ENCODE measurements around the gene TDO2.
"Not testable (repeated sequence)": the region's sequence is repeated elsewhere in the genome, so short reads cannot be mapped to it uniquely, and the experiment has no call there.

TDO2 gene

DNA sequence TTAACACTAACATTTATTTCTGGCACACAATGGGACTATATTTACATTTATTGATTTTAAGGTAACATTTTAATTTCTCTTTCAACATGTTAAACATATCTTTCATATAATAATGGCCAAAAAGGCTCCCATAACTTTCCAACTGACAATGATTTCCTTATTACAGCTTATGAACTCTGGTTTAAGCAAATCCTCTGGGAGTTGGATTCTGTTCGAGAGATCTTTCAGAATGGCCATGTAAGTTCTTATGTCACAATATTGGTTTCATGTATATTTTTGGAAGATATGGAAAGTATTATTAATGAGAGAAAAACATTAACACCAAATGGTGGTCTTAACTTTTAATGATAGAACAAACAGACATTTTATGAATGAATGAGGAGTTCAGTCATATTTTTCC lies 4.1 kb downstream of the TDO2 start:
- Histone ChIP-seq H3K9me3 (ENCODE audit: control insufficient read depth in 2 of 2, low read length in 2 of 2) (no peaks in the 10 kb centered on the region), H3K4me3 (ENCODE audit: low read length in 2 of 2) (no peak overlapping the region), H3K27ac (ENCODE audit: low read length) (no peak overlapping the region), H3K36me3 (ENCODE audit: control insufficient read depth in 2 of 2, insufficient read depth in 2 of 2, low read length in 2 of 2) (no peaks in the 10 kb centered on the region), H3K27me3 (ENCODE audit: control insufficient read depth in 1 of 2, insufficient read depth in 2 of 2, low read length in 2 of 2) (no peaks in the 10 kb centered on the region), H3K9ac (ENCODE audit: low read length in 2 of 2) (no peak overlapping the region), H3K4me1 (ENCODE audit: control insufficient read depth, insufficient read depth, low read length) (no peaks in the 10 kb centered on the region)

DNA sequence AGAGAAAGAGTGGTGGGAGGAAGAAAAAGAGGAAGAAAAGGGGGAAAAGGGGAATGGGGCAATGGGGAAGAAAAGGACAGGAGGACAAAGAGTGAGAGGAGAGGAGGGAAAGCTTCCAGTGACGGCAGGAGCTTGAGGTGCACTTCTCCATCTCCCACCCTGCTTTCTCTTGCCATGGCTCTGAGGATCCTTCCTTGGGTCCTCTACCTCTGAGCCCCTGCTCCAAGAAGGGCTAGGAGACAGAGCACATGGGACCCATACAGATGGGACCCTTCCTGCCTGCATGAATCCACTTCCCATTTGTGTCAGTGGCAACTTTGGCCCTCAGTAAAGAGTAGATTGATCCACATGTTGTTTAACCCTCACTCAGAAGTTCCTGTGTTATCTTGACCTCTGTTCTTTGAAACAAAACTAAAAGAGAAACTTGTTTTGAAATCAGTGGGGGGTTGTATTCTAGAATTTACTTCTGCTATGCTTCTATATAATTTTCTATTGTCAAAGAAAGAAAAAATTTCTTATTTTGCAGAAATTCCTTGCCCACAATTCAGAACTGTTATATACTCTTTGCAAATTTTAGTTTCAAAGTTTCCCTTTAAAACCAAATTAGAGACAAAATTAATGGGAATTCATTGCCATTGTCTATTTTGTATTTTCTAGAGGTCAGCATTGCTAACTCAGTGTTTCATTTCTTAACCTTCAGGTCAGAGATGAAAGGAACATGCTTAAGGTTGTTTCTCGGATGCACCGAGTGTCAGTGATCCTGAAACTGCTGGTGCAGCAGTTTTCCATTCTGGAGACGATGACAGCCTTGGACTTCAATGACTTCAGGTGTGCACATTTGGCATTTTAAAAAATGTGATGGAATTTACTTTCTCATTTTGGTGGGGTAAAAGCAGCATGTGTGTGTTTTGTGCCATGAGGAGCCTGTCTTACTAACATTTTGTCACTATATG lies 5.0 kb downstream of the TDO2 start:
- H3K27me3 ChIP-seq (ENCODE audit: control insufficient read depth in 1 of 2, insufficient read depth in 2 of 2, low read length in 2 of 2) = no peaks in the 10 kb centered on the region
- H3K9ac ChIP-seq (ENCODE audit: low read length in 2 of 2) = no peak overlapping the region
- H3K4me1 ChIP-seq (ENCODE audit: control insufficient read depth, insufficient read depth, low read length) = no peaks in the 10 kb centered on the region
- H3K9me3 ChIP-seq (ENCODE audit: control insufficient read depth in 2 of 2, low read length in 2 of 2) = no peaks in the 10 kb centered on the region
- no peaks in the 10 kb centered on the region for H3K36me3 ChIP-seq (ENCODE audit: control insufficient read depth in 2 of 2, insufficient read depth in 2 of 2, low read length in 2 of 2)
- H3K4me3 ChIP-seq (ENCODE audit: low read length in 2 of 2) = no peak overlapping the region
- H3K27ac ChIP-seq (ENCODE audit: low read length) = no peak overlapping the region

DNA sequence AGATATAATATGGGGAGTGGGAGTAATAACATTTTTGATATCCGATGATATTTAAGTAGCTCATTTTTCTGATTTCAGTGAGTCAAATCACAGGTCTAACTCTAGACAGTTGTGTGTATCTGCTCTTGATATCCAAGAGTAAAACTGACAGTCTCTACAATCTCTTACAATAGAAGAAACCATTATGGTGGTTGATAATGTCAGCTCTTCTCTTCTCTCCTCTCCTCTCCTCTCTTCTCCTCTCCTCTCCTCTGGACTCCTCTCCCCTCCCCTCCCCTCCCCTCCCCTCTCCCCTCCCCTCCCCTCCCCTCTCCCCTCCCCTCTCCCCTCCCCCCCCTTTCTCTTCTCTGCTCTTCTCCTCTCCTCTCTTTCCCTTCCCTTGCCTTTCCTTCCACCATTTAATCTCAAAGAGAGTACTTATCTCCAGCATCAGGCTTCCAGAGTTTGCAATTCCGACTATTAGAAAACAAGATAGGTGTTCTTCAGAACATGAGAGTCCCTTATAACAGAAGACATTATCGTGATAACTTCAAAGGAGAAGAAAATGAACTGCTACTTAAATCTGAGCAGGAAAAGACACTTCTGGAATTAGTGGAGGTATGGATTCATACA lies 6.2 kb downstream of the TDO2 start:
- Histone ChIP-seq H3K9ac (ENCODE audit: low read length in 2 of 2) (no peak overlapping the region), H3K36me3 (ENCODE audit: control insufficient read depth in 2 of 2, insufficient read depth in 2 of 2, low read length in 2 of 2) (no peaks in the 10 kb centered on the region), H3K27ac (ENCODE audit: low read length) (no peak overlapping the region), H3K4me3 (ENCODE audit: low read length in 2 of 2) (no peak overlapping the region), H3K4me1 (ENCODE audit: control insufficient read depth, insufficient read depth, low read length) (no peaks in the 10 kb centered on the region), H3K27me3 (ENCODE audit: control insufficient read depth in 1 of 2, insufficient read depth in 2 of 2, low read length in 2 of 2) (no peaks in the 10 kb centered on the region), H3K9me3 (ENCODE audit: control insufficient read depth in 2 of 2, low read length in 2 of 2) (no peaks in the 10 kb centered on the region)

DNA sequence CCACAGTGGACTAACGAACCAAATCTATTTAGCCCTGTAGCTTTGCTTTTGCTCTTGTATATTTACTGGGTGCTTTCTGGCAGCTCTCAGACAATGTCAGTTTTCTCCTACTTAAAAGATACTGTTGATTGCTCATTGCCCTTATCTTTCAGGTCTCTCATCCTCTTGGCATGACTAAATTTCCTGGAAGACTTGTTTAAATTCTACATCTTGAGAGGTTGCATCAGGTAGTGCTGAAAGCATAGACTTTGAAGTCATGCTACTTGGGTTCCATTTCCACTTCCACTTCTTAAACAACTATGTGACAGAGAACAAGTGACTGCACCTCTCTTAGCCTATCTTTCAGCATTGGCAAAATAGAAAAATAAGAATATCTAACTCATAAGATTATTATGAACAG lies 8.4 kb downstream of the TDO2 start:
- H3K27ac ChIP-seq (ENCODE audit: low read length) = no peak overlapping the region
- H3K27me3 ChIP-seq (ENCODE audit: control insufficient read depth in 1 of 2, insufficient read depth in 2 of 2, low read length in 2 of 2) = no peaks in the 10 kb centered on the region
- H3K9ac ChIP-seq (ENCODE audit: low read length in 2 of 2) = no peak overlapping the region

DNA sequence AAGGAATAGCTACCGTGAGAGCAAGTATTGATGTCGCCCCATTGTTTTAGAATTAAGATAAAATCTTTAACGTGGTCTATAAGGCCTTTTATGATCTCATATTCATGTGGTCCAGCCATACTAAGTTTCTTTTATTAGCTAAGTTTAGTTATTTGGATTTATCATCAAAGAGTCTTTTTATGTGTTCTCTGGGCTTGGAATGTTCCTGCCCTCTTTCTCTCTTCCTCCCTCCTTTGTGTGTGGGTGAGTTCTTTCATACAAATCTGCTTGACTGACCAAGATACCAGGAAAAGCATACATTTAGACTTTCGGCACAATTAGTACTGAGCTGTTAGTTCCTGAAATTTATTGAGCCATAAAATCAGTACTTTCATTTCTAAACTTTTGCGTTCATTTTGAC lies 11.3 kb downstream of the TDO2 start:
- Histone ChIP-seq H3K9me3 (ENCODE audit: control insufficient read depth in 2 of 2, low read length in 2 of 2) (no peaks in the 10 kb centered on the region), H3K4me1 (ENCODE audit: control insufficient read depth, insufficient read depth, low read length) (no peaks in the 10 kb centered on the region), H3K27me3 (ENCODE audit: control insufficient read depth in 1 of 2, insufficient read depth in 2 of 2, low read length in 2 of 2) (no peaks in the 10 kb centered on the region), H3K27ac (ENCODE audit: low read length) (no peak overlapping the region), H3K4me3 (ENCODE audit: low read length in 2 of 2) (no peak overlapping the region), H3K9ac (ENCODE audit: low read length in 2 of 2) (no peak overlapping the region), H3K36me3 (ENCODE audit: control insufficient read depth in 2 of 2, insufficient read depth in 2 of 2, low read length in 2 of 2) (no peaks in the 10 kb centered on the region)

More for the DNA sequence above, 8.4 kb downstream of the TDO2 start:
- no peak overlapping the region for H3K4me3 ChIP-seq (ENCODE audit: low read length in 2 of 2)
- H3K36me3 ChIP-seq (ENCODE audit: control insufficient read depth in 2 of 2, insufficient read depth in 2 of 2, low read length in 2 of 2) = no peaks in the 10 kb centered on the region
- H3K9me3 ChIP-seq (ENCODE audit: control insufficient read depth in 2 of 2, low read length in 2 of 2) = no peaks in the 10 kb centered on the region
- H3K4me1 ChIP-seq (ENCODE audit: control insufficient read depth, insufficient read depth, low read length) = no peaks in the 10 kb centered on the region

DNA sequence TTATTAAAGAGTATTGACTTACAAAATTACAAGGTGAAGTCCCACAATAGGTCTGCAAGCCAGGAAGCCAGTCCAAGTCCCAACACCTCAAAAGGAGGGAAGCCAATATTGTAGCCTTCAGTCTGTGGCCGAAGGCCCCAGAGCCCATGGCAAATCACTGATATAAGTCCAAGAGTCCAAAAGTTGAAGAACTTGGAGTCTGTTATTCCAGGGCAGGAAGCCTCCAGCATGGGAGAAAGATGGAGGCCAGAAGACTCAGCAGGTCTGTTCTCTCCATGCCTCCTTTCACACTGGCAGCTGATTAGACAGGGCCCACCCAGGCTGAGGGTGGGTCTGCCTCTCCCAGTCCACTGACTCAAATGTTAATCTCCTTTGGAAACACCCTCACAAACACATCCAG lies 18.1 kb downstream of the TDO2 start:
- H3K27me3 ChIP-seq (ENCODE audit: control insufficient read depth in 1 of 2, insufficient read depth in 2 of 2, low read length in 2 of 2) = no peaks in the 10 kb centered on the region
- peaks cover 2 to 5% of the 10 kb centered on the region in 2 donors for H3K36me3 ChIP-seq (ENCODE audit: control insufficient read depth in 2 of 2, insufficient read depth in 2 of 2, low read length in 2 of 2)
- no peak overlapping the region for H3K27ac ChIP-seq (ENCODE audit: low read length)
- no peak overlapping the region for H3K9ac ChIP-seq (ENCODE audit: low read length in 2 of 2)
- H3K9me3 ChIP-seq (ENCODE audit: control insufficient read depth in 2 of 2, low read length in 2 of 2) = no peaks in the 10 kb centered on the region
- no peak overlapping the region for H3K4me3 ChIP-seq (ENCODE audit: low read length in 2 of 2)
- H3K4me1 ChIP-seq (ENCODE audit: control insufficient read depth, insufficient read depth, low read length) = no peaks in the 10 kb centered on the region

DNA sequence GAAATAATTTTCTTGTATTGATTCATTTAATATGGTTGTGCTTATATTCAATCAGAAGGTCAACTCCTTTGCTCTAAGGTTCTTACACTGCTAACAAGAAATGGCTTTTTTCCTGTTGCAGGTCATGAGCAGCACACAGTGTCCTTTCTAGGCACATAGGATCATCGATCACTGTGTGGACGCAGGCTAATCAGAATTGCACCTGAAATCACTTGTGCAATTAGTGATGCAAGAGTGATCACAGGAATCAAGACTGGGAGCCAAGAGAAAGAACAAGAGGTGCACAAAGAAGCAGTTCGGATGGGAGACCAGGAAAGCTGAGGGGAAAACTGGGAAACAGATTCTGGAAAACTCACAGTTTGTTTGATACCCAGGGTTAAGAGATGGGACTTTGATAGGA lies 21.1 kb downstream of the TDO2 start:
- Histone ChIP-seq H3K9me3 (ENCODE audit: control insufficient read depth in 2 of 2, low read length in 2 of 2) (no peaks in the 10 kb centered on the region), H3K4me3 (ENCODE audit: low read length in 2 of 2) (no peak overlapping the region), H3K36me3 (ENCODE audit: control insufficient read depth in 2 of 2, insufficient read depth in 2 of 2, low read length in 2 of 2) (peaks cover 11 to 13% of the 10 kb centered on the region in 2 donors), H3K9ac (ENCODE audit: low read length in 2 of 2) (no peak overlapping the region), H3K27ac (ENCODE audit: low read length) (no peak overlapping the region), H3K27me3 (ENCODE audit: control insufficient read depth in 1 of 2, insufficient read depth in 2 of 2, low read length in 2 of 2) (no peaks in the 10 kb centered on the region), H3K4me1 (ENCODE audit: control insufficient read depth, insufficient read depth, low read length) (no peaks in the 10 kb centered on the region)

DNA sequence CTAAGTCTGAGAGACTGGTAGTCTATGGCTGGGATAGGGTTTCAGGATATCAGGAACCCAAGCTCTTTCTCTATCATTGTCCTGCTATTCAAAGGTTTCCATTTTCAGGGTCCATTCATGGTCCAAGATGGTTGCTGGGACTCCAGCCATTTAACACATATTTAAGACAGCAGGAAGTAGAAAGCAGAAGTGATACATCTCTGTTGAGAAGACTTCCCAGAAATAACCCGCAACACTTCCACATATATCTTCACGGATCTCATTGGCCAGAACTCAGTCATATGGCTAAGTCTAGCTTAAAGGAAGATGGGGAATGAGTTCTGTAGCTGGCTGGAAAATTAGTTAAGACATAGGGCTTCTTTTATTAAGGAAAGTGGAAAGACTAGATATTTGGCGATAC lies 26.3 kb downstream of the TDO2 start:
- H3K27me3 ChIP-seq (ENCODE audit: control insufficient read depth in 1 of 2, insufficient read depth in 2 of 2, low read length in 2 of 2) = no peaks in the 10 kb centered on the region
- no peak overlapping the region for H3K27ac ChIP-seq (ENCODE audit: low read length)
- H3K9me3 ChIP-seq (ENCODE audit: control insufficient read depth in 2 of 2, low read length in 2 of 2) = no peaks in the 10 kb centered on the region
- H3K4me1 ChIP-seq (ENCODE audit: control insufficient read depth, insufficient read depth, low read length) = no peaks in the 10 kb centered on the region
- H3K36me3 ChIP-seq (ENCODE audit: control insufficient read depth in 2 of 2, insufficient read depth in 2 of 2, low read length in 2 of 2) = peaks cover 10 to 13% of the 10 kb centered on the region in 2 donors
- H3K9ac ChIP-seq (ENCODE audit: low read length in 2 of 2) = no peak overlapping the region
- H3K4me3 ChIP-seq (ENCODE audit: low read length in 2 of 2) = no peak overlapping the region

DNA sequence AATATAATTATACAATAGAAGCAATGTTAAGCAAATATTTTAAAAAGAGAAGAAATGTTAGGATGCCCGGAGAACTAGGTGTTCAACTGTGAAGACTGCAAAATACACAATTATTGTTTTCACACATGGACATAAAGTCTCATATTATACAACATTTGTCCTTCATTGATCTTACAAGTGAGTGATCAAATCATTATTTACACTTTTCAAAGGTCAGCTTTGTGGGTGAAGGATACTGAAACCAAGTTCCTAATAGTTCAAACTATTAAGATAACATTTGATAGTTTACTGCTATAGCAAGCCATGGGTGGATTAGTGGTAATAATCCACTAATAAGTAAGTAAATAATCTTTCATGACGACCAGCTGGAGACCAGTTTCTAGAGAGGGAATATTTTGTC lies 26.8 kb downstream of the TDO2 start:
- Histone ChIP-seq H3K4me1 (ENCODE audit: control insufficient read depth, insufficient read depth, low read length) (no peaks in the 10 kb centered on the region), H3K27me3 (ENCODE audit: control insufficient read depth in 1 of 2, insufficient read depth in 2 of 2, low read length in 2 of 2) (no peaks in the 10 kb centered on the region), H3K9ac (ENCODE audit: low read length in 2 of 2) (no peak overlapping the region), H3K4me3 (ENCODE audit: low read length in 2 of 2) (no peak overlapping the region), H3K9me3 (ENCODE audit: control insufficient read depth in 2 of 2, low read length in 2 of 2) (no peaks in the 10 kb centered on the region), H3K27ac (ENCODE audit: low read length) (no peak overlapping the region), H3K36me3 (ENCODE audit: control insufficient read depth in 2 of 2, insufficient read depth in 2 of 2, low read length in 2 of 2) (peaks cover 10 to 12% of the 10 kb centered on the region in 2 donors)

DNA sequence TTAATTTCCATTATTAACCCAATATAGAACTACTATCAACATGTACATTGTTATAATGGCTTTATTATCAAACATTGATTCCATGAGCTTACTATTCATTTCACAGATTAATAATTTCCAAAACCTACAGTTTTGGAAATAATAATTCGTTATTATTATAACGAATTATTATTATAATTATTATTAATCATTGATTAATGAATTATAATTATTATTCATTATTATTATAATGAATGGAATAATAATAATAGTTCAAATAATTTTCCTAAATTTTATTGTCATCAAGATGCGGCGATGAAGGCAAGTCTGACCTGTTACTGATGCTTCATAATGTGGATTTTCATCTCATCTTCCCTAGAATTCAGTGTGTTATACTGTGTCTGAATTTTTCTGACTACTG lies 28.1 kb downstream of the TDO2 start:
- Histone ChIP-seq H3K4me1 (ENCODE audit: control insufficient read depth, insufficient read depth, low read length) (no peaks in the 10 kb centered on the region), H3K9me3 (ENCODE audit: control insufficient read depth in 2 of 2, low read length in 2 of 2) (no peaks in the 10 kb centered on the region), H3K36me3 (ENCODE audit: control insufficient read depth in 2 of 2, insufficient read depth in 2 of 2, low read length in 2 of 2) (peaks cover 10 to 14% of the 10 kb centered on the region in 2 donors), H3K9ac (ENCODE audit: low read length in 2 of 2) (no peak overlapping the region), H3K27me3 (ENCODE audit: control insufficient read depth in 1 of 2, insufficient read depth in 2 of 2, low read length in 2 of 2) (no peaks in the 10 kb centered on the region), H3K4me3 (ENCODE audit: low read length in 2 of 2) (no peak overlapping the region), H3K27ac (ENCODE audit: low read length) (no peak overlapping the region)

DNA sequence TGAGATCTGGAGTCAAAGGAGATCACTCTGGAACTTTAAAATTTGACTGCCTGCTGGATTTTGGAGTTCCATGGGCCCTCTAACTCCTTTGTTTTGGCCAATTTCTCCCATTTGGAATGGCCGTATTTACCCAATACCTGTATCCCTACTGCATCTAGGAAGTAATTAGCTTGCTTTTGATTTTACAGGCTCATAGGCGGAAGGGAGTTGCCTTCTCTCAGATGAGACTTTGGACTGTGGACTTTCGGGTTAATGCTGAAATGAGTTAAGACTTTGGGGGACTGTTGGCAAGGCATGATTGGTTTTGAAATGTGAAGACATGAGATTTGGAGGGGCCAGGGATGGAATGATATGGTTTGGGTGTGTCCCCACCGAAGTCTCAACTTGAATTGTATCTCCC lies 31.1 kb downstream of the TDO2 start:
- H3K4me1 ChIP-seq (ENCODE audit: control insufficient read depth, insufficient read depth, low read length); H3K9ac ChIP-seq (ENCODE audit: low read length in 2 of 2); H3K4me3 ChIP-seq (ENCODE audit: low read length in 2 of 2); H3K27me3 ChIP-seq (ENCODE audit: control insufficient read depth in 1 of 2, insufficient read depth in 2 of 2, low read length in 2 of 2); H3K27ac ChIP-seq (ENCODE audit: low read length); H3K9me3 ChIP-seq (ENCODE audit: control insufficient read depth in 2 of 2, low read length in 2 of 2): not testable (repeated sequence)
- peaks cover 5 to 12% of the 10 kb centered on the region in 2 donors for H3K36me3 ChIP-seq (ENCODE audit: control insufficient read depth in 2 of 2, insufficient read depth in 2 of 2, low read length in 2 of 2)

All from stomach smooth muscle (tissue), 2 donors.